GM12878 (cell line): Measurements from ENCODE around the gene DGKQ. TPM values are rescaled to one million over a fixed set of nuclear protein-coding genes. Genes with fewer than 3 reads are reported as not detected.

Experiments
- ATAC-seq: fragments of 200-7000 bp; cut with Tn5 transposase; 3 replicates; pipeline ENCODE4 v1.9.1; 2020; ENCODE audit warnings: mild to moderate bottlenecking, moderate library complexity
- BruUV-seq: library from RNA; stranded (reverse); fragments of 400-500 nt; replicated peaks from 2 replicates; lab custom pipeline; 2021; lab: Mats Ljungman, UMichigan
- CTCF ChIA-PET: fragments of 300-600 bp; sonication (Branson Sonifier 250); formaldehyde crosslinking; extraction: SDS; loops from one replicate; lab custom pipeline; 2021; ENCODE audit warnings: inconsistent platforms; lab: Yijun Ruan, JAX
- POLR2A ChIA-PET: fragments of 350-600 bp; formaldehyde crosslinking; extraction: SDS; loops from one replicate; lab custom pipeline; 2021; ENCODE audit warnings: inconsistent platforms; lab: Charles Lee
- RAD21 ChIA-PET: fragments of 300-600 bp; sonication (Branson Sonifier 250); formaldehyde crosslinking; loops from one replicate; lab custom pipeline; 2023; ENCODE audit warnings: antibody characterized with exemption; ENCODE audit not compliant: unreplicated experiment; lab: Charles Lee
- SMC1A ChIA-PET: fragments of 300-600 bp; sonication (Branson Sonifier 250); formaldehyde crosslinking; loops from one replicate; lab custom pipeline; 2023; ENCODE audit not compliant: unreplicated experiment, uncharacterized antibody; lab: Charles Lee
- DNase-seq: peaks from one replicate; pipeline ENCODE4 v3.0.0-alpha.2; 2011; ENCODE audit warnings: low read depth, low spot score
- FAIRE-seq: peaks from 3 replicates; lab custom pipeline; 2011; peaks lifted over from hg19 to GRCh38; lab: Jason Lieb, UNC
- H2AFZ ChIP-seq: 2 replicates; pipeline ENCODE4 v1.6.0; 2011; ENCODE audit warnings: low read depth, low read length, control low read depth; ENCODE audit not compliant: control insufficient read depth
- H3K27ac ChIP-seq: 2 replicates; pipeline ENCODE4 v1.5.1; 2011; ENCODE audit warnings: control low read depth; ENCODE audit not compliant: control insufficient read depth, insufficient read depth
- H3K27me3 ChIP-seq, 2 experiments: replicated peaks in 1 of 2; 2 replicates each; pipeline versions ENCODE4 v1.6.0 to v1.6.1; 2011; ENCODE audit warnings: low read length in 1 of 2; ENCODE audit not compliant: control insufficient read depth in 2 of 2, insufficient read depth in 2 of 2
- H3K36me3 ChIP-seq, 2 experiments: 2 replicates each; pipeline ENCODE4 v1.5.1; 2011; ENCODE audit warnings: low read length in 1 of 2; ENCODE audit not compliant: control insufficient read depth in 2 of 2, insufficient read depth in 2 of 2
- H3K4me1 ChIP-seq: 2 replicates; pipeline ENCODE4 v1.6.1; 2011; ENCODE audit warnings: mild to moderate bottlenecking, low read length, moderate library complexity, mixed read lengths; ENCODE audit not compliant: control insufficient read depth, insufficient read depth
- H3K4me2 ChIP-seq: 2 replicates; pipeline ENCODE4 v1.6.0; 2011; ENCODE audit warnings: control low read depth; ENCODE audit not compliant: control insufficient read depth, insufficient read depth
- H3K4me3 ChIP-seq: fragments of 200-600 bp; sonication (generic); 2 replicates; pipeline ENCODE4 v1.5.1; 2016
- H3K79me2 ChIP-seq: 2 replicates; pipeline ENCODE4 v1.6.0; 2011; ENCODE audit warnings: low read length; ENCODE audit not compliant: control insufficient read depth, insufficient read depth
- H3K9ac ChIP-seq: 2 replicates; pipeline ENCODE4 v1.8.0; 2011; ENCODE audit warnings: low read length, control low read depth, mixed read lengths; ENCODE audit not compliant: control insufficient read depth, insufficient read depth
- H3K9me3 ChIP-seq: replicated peaks from 3 replicates; pipeline ENCODE4 v1.5.1; 2011; ENCODE audit warnings: mild to moderate bottlenecking, low read length; ENCODE audit not compliant: control insufficient read depth, insufficient read depth
- H4K20me1 ChIP-seq: 2 replicates; pipeline ENCODE4 v1.6.0; 2011; ENCODE audit not compliant: control insufficient read depth, insufficient read depth
- BACH1 ChIP-seq: fragments of 450-650 bp; IDR thresholded peaks from 2 replicates; pipeline ENCODE4 v1.6.1; 2017; ENCODE audit warnings: mild to moderate bottlenecking, borderline replicate concordance
- BHLHE40 ChIP-seq, 2 experiments: fragments of 450-650 bp in 1 of 2; IDR thresholded peaks; 2 replicates each; pipeline ENCODE4 v1.6.1; 2011 to 2017; ENCODE audit warnings: low read depth in 2 of 2, borderline replicate concordance in 1 of 2, improper control_type of control experiment in 1 of 2, low read length in 1 of 2, mild to moderate bottlenecking in 1 of 2
- CTCF ChIP-seq, 3 experiments: IDR thresholded peaks in 2 of 3; conservative IDR thresholded peaks in 1 of 3; 2 replicates each; pipeline ENCODE4 v1.5.1; 2011; ENCODE audit warnings: low read depth in 3 of 3, low read length in 3 of 3, mild to moderate bottlenecking in 3 of 3, control low read depth in 2 of 3, moderate library complexity in 2 of 3, inconsistent platforms in 1 of 3, mixed read lengths in 1 of 3; ENCODE audit not compliant: control insufficient read depth in 2 of 3, insufficient read depth in 1 of 3; ENCODE audit errors: extremely low read depth in 1 of 3
- DPF2 ChIP-seq: fragments of 450-650 bp; IDR thresholded peaks from 2 replicates; pipeline ENCODE4 v1.6.1; 2017; ENCODE audit warnings: mild to moderate bottlenecking
- EGR1 ChIP-seq, 2 experiments: IDR thresholded peaks; 1 replicate in 1 of 2; 2 replicates in 1 of 2; pipeline ENCODE4 v1.6.1; 2011 to 2012; ENCODE audit warnings: low read depth in 2 of 2, low read length in 2 of 2, borderline replicate concordance in 1 of 2, mild to moderate bottlenecking in 1 of 2, moderate library complexity in 1 of 2
- GATAD2B ChIP-seq: fragments of 450-650 bp; conservative IDR thresholded peaks from 2 replicates; pipeline ENCODE4 v1.6.1; 2017; ENCODE audit warnings: low read depth, mild to moderate bottlenecking, moderate library complexity
- IKZF1 ChIP-seq: fragments of 450-650 bp; conservative IDR thresholded peaks from 2 replicates; pipeline ENCODE4 v1.6.1; 2017; ENCODE audit warnings: antibody characterized with exemption, mild to moderate bottlenecking
- IRF4 ChIP-seq: IDR thresholded peaks from 2 replicates; pipeline ENCODE4 v1.6.1; 2011; ENCODE audit warnings: low read depth, low read length
- LARP7 ChIP-seq: fragments of 450-650 bp; IDR thresholded peaks from 2 replicates; pipeline ENCODE4 v1.6.1; 2017; ENCODE audit warnings: mild to moderate bottlenecking
- NFXL1 ChIP-seq: fragments of 450-650 bp; IDR thresholded peaks from 2 replicates; pipeline ENCODE4 v1.6.1; 2017; ENCODE audit warnings: antibody characterized with exemption, mild to moderate bottlenecking, borderline replicate concordance
- NFYA ChIP-seq: IDR thresholded peaks from 2 replicates; pipeline ENCODE4 v1.6.1; 2011; ENCODE audit warnings: low read depth, mild to moderate bottlenecking, low read length, improper control_type of control experiment, borderline replicate concordance
- NKRF ChIP-seq: fragments of 450-650 bp; conservative IDR thresholded peaks from 2 replicates; pipeline ENCODE4 v1.6.1; 2017; ENCODE audit warnings: mild to moderate bottlenecking, moderate library complexity
- NR2F1 ChIP-seq: fragments of 450-650 bp; conservative IDR thresholded peaks from 2 replicates; pipeline ENCODE4 v1.6.1; 2017; ENCODE audit warnings: mild to moderate bottlenecking
- POLR2A ChIP-seq: IDR thresholded peaks from 2 replicates; pipeline ENCODE4 v1.6.1; 2011; ENCODE audit warnings: low read depth, mild to moderate bottlenecking, low read length
- SP1 ChIP-seq: IDR thresholded peaks from one replicate; pipeline ENCODE4 v1.6.1; 2011; ENCODE audit warnings: low read depth, low read length
- TCF12 ChIP-seq: IDR thresholded peaks from 2 replicates; pipeline ENCODE4 v1.6.1; 2011; ENCODE audit warnings: low read depth, mild to moderate bottlenecking, low read length
- ZSCAN29 ChIP-seq: fragments of 450-650 bp; IDR thresholded peaks from 2 replicates; pipeline ENCODE4 v1.6.1; 2017; ENCODE audit warnings: mild to moderate bottlenecking, moderate library complexity
- WGBS: methylation state at CpG from one replicate; pipeline ENCODE4 v1.1.6; 2016; ENCODE audit warnings: low lambda C conversion rate; ENCODE audit not compliant: insufficient replicate concordance, insufficient coverage; ENCODE audit errors: missing lambda C conversion rate; 5-methylcytosine and 5-hydroxymethylcytosine counted together
- in situ Hi-C: fragments of 300-500 bp; cut with MboI; formaldehyde crosslinking; loops from 9 replicates; pipeline ENCODE4 v1.14.3; 2018; ENCODE audit warnings: mixed read lengths
- intact Hi-C: fragments of 100-400 bp; cut with micrococcal nuclease; formaldehyde crosslinking; loops from one replicate; pipeline ENCODE4 v1.14.2; 2022; ENCODE audit not compliant: unreplicated experiment
- polyA plus RNA-seq, 11 experiments: library from polyadenylated mRNA; depleted of rRNA in 4 of 11; unstranded in 6 of 11; stranded (reverse) in 5 of 11; fragments of >200 nt; fragmentation: Nextera tagmentation in 4 of 11; fragmentation: Illumina TruSeq in 1 of 11; extraction: Ambion mirVana in 4 of 11; extraction: Trizol in 1 of 11; gene quantifications; 1 replicate in 1 of 11; 2 replicates in 10 of 11; pipeline versions ENCODE4 v1.2.1 to v1.2.3, GENCODE V29; 2011 to 2016; ENCODE audit warnings: inconsistent platforms in 2 of 11, missing spikeins in 2 of 11, low read depth in 1 of 11
- total RNA-seq, 4 experiments: library from RNA; depleted of rRNA in 3 of 4; stranded (reverse); fragments of >200 nt in 3 of 4; fragmentation: Illumina TruSeq in 1 of 4; extraction: Trizol in 1 of 4; gene quantifications; 2 replicates each; pipeline versions ENCODE4 v1.2.1 to v1.2.3, GENCODE V29; 2013 to 2021

The DGKQ gene
- total and polyA plus RNA-seq, 10 of the 15 experiments (the other 5 are each of a cell fraction or from before 2014, with no cell fraction given), result 0.11 to 10.5 (median 1.4) TPM

GRCh38 chr4:1009542-1010394, 36.4 kb upstream of the DGKQ start:
- in situ Hi-C loops (loop anchor here (5.0 kb wide), 1 partner anchor 343 kb away; no protein-coding TSS in a partner anchor), intact Hi-C loops (loop anchor here (2.0 kb wide), 1 partner anchor 337 kb away; the partner anchor contains the start of gene UVSSA)
- no peaks in the 10 kb centered on the region for H3K79me2 ChIP-seq
- TF ChIP-seq EGR1 (IDR thresholded peaks at IDR 0.05; ENCODE audit: borderline replicate concordance in 1 of 2, low read depth in 2 of 2, low read length in 2 of 2) (peak in 1 of 2 experiments; percentile 69; a peak in 2 of 3 replicates), ZSCAN29 (no peak), BACH1 (peak; percentile 22; the same call in 1 of the 2 replicates), IRF4 (no peak), TCF12 (peak; percentile 33; the same call in 1 of the 2 replicates), GATAD2B (peak; percentile 46; the same call in 1 of the 2 replicates), DPF2 (peak; percentile 47; the same call in 1 of the 2 replicates), NFYA (no peak), LARP7 (peak; percentile 66), CTCF (IDR thresholded peaks at IDR 0.05 in 2 of 3, conservative IDR thresholded peaks at IDR 0.05 in 1 of 3; ENCODE audit: control insufficient read depth in 2 of 3, extremely low read depth in 1 of 3, insufficient read depth in 1 of 3, low read depth in 3 of 3, low read length in 3 of 3) (peak in 2 of 3 experiments; percentile 18 to 29; a peak in 3 of 6 replicates), NR2F1 (no peak), SP1 (peak; percentile 27), BHLHE40 (IDR thresholded peaks at IDR 0.05; ENCODE audit: borderline replicate concordance in 1 of 2, low read depth in 2 of 2, low read length in 1 of 2) (peak in 1 of 2 experiments; percentile 70; a peak in 2 of 4 replicates), NFXL1 (no peak), NKRF (0 out of 2 replicates have a peak, but pooled peaks have one; percentile 26), POLR2A (no peak), IKZF1 (peak; percentile 65)
- DNase-seq (no peak), ATAC-seq (peak; percentile 67), FAIRE-seq (no peak)
- H3K9me3 ChIP-seq, result no peaks in the 10 kb centered on the region; the same call in 2 of the 3 replicates
- ChIA-PET POLR2A (no interaction called here), CTCF (no interaction called here), SMC1A (no interaction called here), RAD21 (no interaction called here)
- no peak overlapping the region for H3K9ac ChIP-seq
- peak overlapping the region; percentile 98 for H3K4me2 ChIP-seq
- peaks cover 11% of the 10 kb centered on the region for H3K4me1 ChIP-seq
- peaks cover 0 to 5% of the 10 kb centered on the region in 2 experiments; a peak in 3 of 4 replicates for H3K27me3 ChIP-seq
- H3K36me3 ChIP-seq, result no peaks in the 10 kb centered on the region
- no peaks in the 10 kb centered on the region; the same call in 1 of the 2 replicates for H4K20me1 ChIP-seq
- H3K4me3 ChIP-seq, result peak overlapping the region; percentile 75; the same call in 1 of the 2 replicates
- BruUV-seq, result no TSS peak
- H2AFZ ChIP-seq, result peak overlapping the region; percentile 93
- H3K27ac ChIP-seq, result no peak overlapping the region
- WGBS, result under 1% methylated on average over 44 of the region's 109 CpGs
